HepG2 (cell line): Measurements from ENCODE around the gene SMCHD1. TPM values are rescaled to one million over a fixed set of nuclear protein-coding genes. Genes with fewer than 3 reads are reported as not detected.

ENCODE experiments used
- ATAC-seq: fragments of 200-7000 bp; cut with Tn5 transposase; 3 replicates; pipeline ENCODE4 v1.9.1; 2020; ENCODE audit warnings: mild to moderate bottlenecking, moderate library complexity
- BruUV-seq: library from RNA; stranded (reverse); fragments of 400-500 nt; replicated peaks from 2 replicates; lab custom pipeline; 2021; lab: Mats Ljungman, UMichigan
- CTCF ChIA-PET: fragments of 300-600 bp; formaldehyde crosslinking; extraction: SDS; loops from one replicate; lab custom pipeline; 2021; ENCODE audit warnings: low total read pairs, inconsistent platforms, low intra/inter-chr PET ratio; lab: Yijun Ruan, JAX
- POLR2A ChIA-PET: fragments of 350-600 bp; sonication (Branson Sonifier 250); formaldehyde crosslinking; loops from one replicate; lab custom pipeline; 2020; ENCODE audit warnings: antibody characterized with exemption, inconsistent platforms; lab: Yijun Ruan, JAX
- DNase-seq: peaks from one replicate; pipeline ENCODE4 v3.0.0-alpha.2; 2015; ENCODE audit warnings: low spot score
- FAIRE-seq: peaks from 3 replicates; lab custom pipeline; 2011; peaks lifted over from hg19 to GRCh38; lab: Jason Lieb, UNC
- H2AFZ ChIP-seq: one replicate; pipeline ENCODE4 v1.6.1; 2011; ENCODE audit warnings: low read length, inconsistent platforms
- H3K27ac ChIP-seq: fragments of 300-600 bp; 3 replicates; pipeline ENCODE4 v1.8.0; 2011; ENCODE audit warnings: mixed run types, mild to moderate bottlenecking, mixed read lengths, low read length, inconsistent platforms; ENCODE audit not compliant: insufficient read depth; ENCODE audit errors: extremely low read length
- H3K27me3 ChIP-seq, 2 experiments: fragments of 200-600 bp in 1 of 2; 2 replicates in 1 of 2; 3 replicates in 1 of 2; pipeline versions ENCODE4 v1.6.0 to v1.8.0; 2011; ENCODE audit warnings: low read length in 2 of 2, mild to moderate bottlenecking in 2 of 2, moderate library complexity in 2 of 2, inconsistent platforms in 1 of 2; ENCODE audit not compliant: insufficient read depth in 2 of 2, control insufficient read depth in 1 of 2
- H3K36me3 ChIP-seq, 2 experiments: fragments of 200-600 bp in 1 of 2; replicated peaks in 1 of 2; 2 replicates in 1 of 2; 3 replicates in 1 of 2; pipeline versions ENCODE4 v1.5.1 to v1.8.0; 2011; ENCODE audit warnings: low read length in 2 of 2, inconsistent platforms in 1 of 2; ENCODE audit not compliant: insufficient read depth in 2 of 2, control insufficient read depth in 1 of 2
- H3K4me1 ChIP-seq: 2 replicates; pipeline ENCODE4 v1.5.1; 2012; ENCODE audit warnings: low read length, inconsistent platforms; ENCODE audit not compliant: insufficient read depth
- H3K4me2 ChIP-seq: 2 replicates; pipeline ENCODE4 v1.6.0; 2011; ENCODE audit warnings: low read depth, low read length, inconsistent platforms
- H3K4me3 ChIP-seq, 3 experiments: fragments of 200-600 bp in 1 of 3; sonication (generic), shearing (Covaris generic) in 1 of 3; replicated peaks in 1 of 3; 2 replicates each; pipeline ENCODE4 v1.5.1; 2011 to 2016; ENCODE audit warnings: low read length in 3 of 3, inconsistent platforms in 2 of 3, low read depth in 2 of 3, mild to moderate bottlenecking in 2 of 3, control low read depth in 1 of 3, mixed read lengths in 1 of 3; ENCODE audit not compliant: insufficient read depth in 1 of 3
- H3K79me2 ChIP-seq: one replicate; pipeline ENCODE4 v1.6.1; 2011; ENCODE audit warnings: low read length, inconsistent platforms; ENCODE audit not compliant: insufficient read depth
- H3K9ac ChIP-seq: 2 replicates; pipeline ENCODE4 v1.6.0; 2011; ENCODE audit warnings: mild to moderate bottlenecking, low read depth, low read length, inconsistent platforms; ENCODE audit not compliant: insufficient read depth
- H3K9me3 ChIP-seq: 2 replicates; pipeline ENCODE4 v1.5.1; 2012; ENCODE audit warnings: mild to moderate bottlenecking, low read length
- H4K20me1 ChIP-seq: 2 replicates; pipeline ENCODE4 v1.6.0; 2011; ENCODE audit warnings: inconsistent platforms, mild to moderate bottlenecking, low read length, moderate library complexity; ENCODE audit not compliant: insufficient read depth
- BHLHE40 ChIP-seq: IDR thresholded peaks from 2 replicates; pipeline ENCODE4 v1.6.1; 2011; ENCODE audit warnings: low read length, improper control_type of control experiment
- CHD2 ChIP-seq: IDR thresholded peaks from 2 replicates; pipeline ENCODE4 v1.6.1; 2011; ENCODE audit warnings: low read depth, low read length, improper control_type of control experiment
- GPN1 ChIP-seq: sonication (generic); formaldehyde crosslinking; IDR thresholded peaks from 2 replicates; pipeline ENCODE4 v1.5.1; 2020; ENCODE audit warnings: missing genetic modification reagents, borderline replicate concordance
- MLLT10 ChIP-seq: sonication (generic); formaldehyde crosslinking; IDR thresholded peaks from 2 replicates; pipeline ENCODE4 v1.4.0; 2020; ENCODE audit warnings: missing genetic modification reagents
- REXO4 ChIP-seq: sonication (generic); formaldehyde crosslinking; IDR thresholded peaks from 2 replicates; pipeline ENCODE4 v1.8.0; 2022; ENCODE audit warnings: missing genetic modification reagents, mild to moderate bottlenecking, borderline replicate concordance
- ZNF547 ChIP-seq: sonication (generic); formaldehyde crosslinking; IDR thresholded peaks from 2 replicates; pipeline ENCODE4 v1.5.1; 2020; ENCODE audit warnings: mild to moderate bottlenecking, missing genetic modification reagents
- ZNF577 ChIP-seq: sonication (generic); formaldehyde crosslinking; IDR thresholded peaks from 2 replicates; pipeline ENCODE4 v1.4.0; 2020; ENCODE audit warnings: mild to moderate bottlenecking, low read depth, missing genetic modification reagents, borderline replicate concordance
- ZNF607 ChIP-seq: sonication (generic); formaldehyde crosslinking; IDR thresholded peaks from 2 replicates; pipeline ENCODE4 v1.5.1; 2020; ENCODE audit warnings: missing genetic modification reagents, mild to moderate bottlenecking, borderline replicate concordance
- ZNF629 ChIP-seq: sonication (generic); formaldehyde crosslinking; conservative IDR thresholded peaks from 2 replicates; pipeline ENCODE4 v1.5.0; 2020; ENCODE audit warnings: missing genetic modification reagents
- WGBS: methylation state at CpG from one replicate; pipeline ENCODE4 v1.1.6; 2017; ENCODE audit warnings: low lambda C conversion rate; 5-methylcytosine and 5-hydroxymethylcytosine counted together
- in situ Hi-C: cut with HindIII; loops from 2 replicates; pipeline ENCODE4 v1.10.0; 2017; ENCODE audit warnings: low pct_unique_long_range_greater_than_20kb; ENCODE audit not compliant: extremely low pct_ligation_motif_present
- intact Hi-C: fragments of 100-400 bp; cut with micrococcal nuclease; formaldehyde crosslinking; loops from one replicate; pipeline ENCODE4 v1.10.0; 2022; ENCODE audit not compliant: unreplicated experiment
- polyA plus RNA-seq, 8 experiments: library from polyadenylated mRNA; depleted of rRNA in 3 of 8; stranded (reverse) in 7 of 8; unstranded in 1 of 8; fragments of >200 nt; fragmentation: Illumina TruSeq in 4 of 8; extraction: Trizol in 4 of 8; gene quantifications; 2 replicates each; pipeline versions ENCODE4 v1.2.1 to v1.2.3, GENCODE V29; 2011 to 2016; ENCODE audit warnings: low read depth in 4 of 8, missing spikeins in 1 of 8, mixed read lengths in 1 of 8; ENCODE audit not compliant: insufficient read depth in 1 of 8
- total RNA-seq, 5 experiments: library from RNA; depleted of rRNA; stranded (reverse); fragments of >200 nt; fragmentation: Illumina TruSeq; extraction: Trizol; gene quantifications; 2 replicates each; pipeline ENCODE4 v1.2.3, GENCODE V29; 2016; ENCODE audit warnings: low read depth in 1 of 5
- TF ChIP-seq, protein P1 (sequence below): sonication (generic); formaldehyde crosslinking; IDR thresholded peaks from 2 replicates; pipeline ENCODE4 v1.5.1; 2020; ENCODE audit warnings: mild to moderate bottlenecking, missing genetic modification reagents, borderline replicate concordance
- TF ChIP-seq, protein P2 (sequence below): sonication (generic); formaldehyde crosslinking; IDR thresholded peaks from 2 replicates; pipeline ENCODE4 v1.5.0; 2020; ENCODE audit warnings: mild to moderate bottlenecking, missing genetic modification reagents

The SMCHD1 gene
- total and polyA plus RNA-seq, 2 of the 13 experiments (the other 11 are each of a cell fraction or from before 2014, with no cell fraction given): 21.4 to 93.6 TPM

DNA sequence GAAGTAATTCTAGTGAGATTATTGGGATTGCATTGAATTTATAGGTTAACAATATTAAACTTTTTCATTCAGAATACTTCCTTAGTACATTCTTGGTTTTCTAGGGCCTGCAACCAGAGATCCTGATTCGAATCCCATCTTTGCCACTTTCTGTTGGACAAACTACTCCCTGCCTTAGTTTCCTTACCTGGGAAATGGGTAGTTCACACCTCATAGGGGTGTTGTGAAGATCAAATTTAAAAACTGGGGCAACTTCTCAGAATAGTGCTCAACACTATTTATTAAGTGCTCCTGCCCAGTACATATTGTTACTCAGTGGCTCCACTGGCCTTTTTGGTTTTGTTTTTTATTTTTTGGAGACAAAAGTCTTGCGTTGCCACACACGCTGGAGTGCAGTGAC is 43.5 kb downstream of the SMCHD1 start:
- Histone ChIP-seq H3K4me1 (no peaks in the 10 kb centered on the region), H3K9me3 (no peaks in the 10 kb centered on the region), H3K27me3 (no peaks in the 10 kb centered on the region; a peak in 1 of 5 replicates), H4K20me1 (no peaks in the 10 kb centered on the region), H3K79me2 (no peaks in the 10 kb centered on the region), H2AFZ (no peak overlapping the region), H3K27ac (no peak overlapping the region), H3K4me2 (no peak overlapping the region), H3K36me3 (peaks cover 10 to 77% of the 10 kb centered on the region in 2 experiments), H3K9ac (no peak overlapping the region), H3K4me3 (no peak overlapping the region)
- in situ Hi-C loops (no loop called here), intact Hi-C loops (no loop called here)
- 65% methylated on average over 3 of the region's 3 CpGs for whole genome bisulfite sequencing
- FAIRE-seq (no peak), DNase-seq (no peak), ATAC-seq (no peak)
- no TSS peak for BruUV-seq
- ChIA-PET CTCF (no interaction called here), POLR2A (no interaction called here)
- TF ChIP-seq ZNF547 (CRISPR knock-in tag): no peak
- peak; percentile 74 for TF ChIP-seq ZNF629

DNA sequence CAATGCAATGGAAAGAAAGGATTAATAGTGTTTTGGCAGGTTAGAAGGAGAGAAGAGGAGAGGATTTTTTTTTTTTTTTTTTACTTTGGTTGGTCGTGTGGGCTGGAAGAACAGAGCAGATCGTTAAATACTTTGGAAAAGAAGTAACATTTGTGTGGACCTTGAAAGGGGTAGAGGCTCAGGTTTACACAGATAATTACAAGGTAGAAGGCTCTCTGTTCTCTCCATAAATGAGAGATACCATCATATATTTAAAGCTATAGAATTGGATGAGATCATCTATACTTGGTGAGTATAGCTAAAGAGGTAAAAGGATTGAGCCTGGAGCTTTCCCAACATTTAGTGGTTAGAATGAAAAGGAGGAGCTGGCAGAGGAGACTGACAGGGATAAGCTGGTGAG is 49.0 kb downstream of the SMCHD1 start:
- H3K9ac ChIP-seq: no peak overlapping the region
- FAIRE-seq (no peak), DNase-seq (no peak), ATAC-seq (no peak)
- H3K79me2 ChIP-seq: no peaks in the 10 kb centered on the region
- no peaks in the 10 kb centered on the region; a peak in 1 of 5 replicates for H3K27me3 ChIP-seq
- CTCF ChIA-PET: no interaction called here
- H3K9me3 ChIP-seq: no peaks in the 10 kb centered on the region
- POLR2A ChIA-PET: no interaction called here
- 95% methylated on average over 2 of the region's 2 CpGs for WGBS
- H3K4me2 ChIP-seq: no peak overlapping the region
- H3K4me3 ChIP-seq: no peak overlapping the region
- intact Hi-C loops (no loop called here), in situ Hi-C loops (no loop called here)
- no peak overlapping the region for H3K27ac ChIP-seq
- no peaks in the 10 kb centered on the region for H3K4me1 ChIP-seq
- no peak overlapping the region for H2AFZ ChIP-seq
- BruUV-seq: no TSS peak
- peaks cover 11 to 72% of the 10 kb centered on the region in 2 experiments for H3K36me3 ChIP-seq
- H4K20me1 ChIP-seq: no peaks in the 10 kb centered on the region
- TF ChIP-seq CHD2 (no peak), GPN1 (CRISPR knock-in tag) (no peak), REXO4 (CRISPR knock-in tag) (no peak), MLLT10 (CRISPR knock-in tag) (no peak), BHLHE40 (no peak), ZNF607 (CRISPR knock-in tag) (no peak), ZNF577 (CRISPR knock-in tag) (no peak)
- TF ChIP-seq, protein P1, sequence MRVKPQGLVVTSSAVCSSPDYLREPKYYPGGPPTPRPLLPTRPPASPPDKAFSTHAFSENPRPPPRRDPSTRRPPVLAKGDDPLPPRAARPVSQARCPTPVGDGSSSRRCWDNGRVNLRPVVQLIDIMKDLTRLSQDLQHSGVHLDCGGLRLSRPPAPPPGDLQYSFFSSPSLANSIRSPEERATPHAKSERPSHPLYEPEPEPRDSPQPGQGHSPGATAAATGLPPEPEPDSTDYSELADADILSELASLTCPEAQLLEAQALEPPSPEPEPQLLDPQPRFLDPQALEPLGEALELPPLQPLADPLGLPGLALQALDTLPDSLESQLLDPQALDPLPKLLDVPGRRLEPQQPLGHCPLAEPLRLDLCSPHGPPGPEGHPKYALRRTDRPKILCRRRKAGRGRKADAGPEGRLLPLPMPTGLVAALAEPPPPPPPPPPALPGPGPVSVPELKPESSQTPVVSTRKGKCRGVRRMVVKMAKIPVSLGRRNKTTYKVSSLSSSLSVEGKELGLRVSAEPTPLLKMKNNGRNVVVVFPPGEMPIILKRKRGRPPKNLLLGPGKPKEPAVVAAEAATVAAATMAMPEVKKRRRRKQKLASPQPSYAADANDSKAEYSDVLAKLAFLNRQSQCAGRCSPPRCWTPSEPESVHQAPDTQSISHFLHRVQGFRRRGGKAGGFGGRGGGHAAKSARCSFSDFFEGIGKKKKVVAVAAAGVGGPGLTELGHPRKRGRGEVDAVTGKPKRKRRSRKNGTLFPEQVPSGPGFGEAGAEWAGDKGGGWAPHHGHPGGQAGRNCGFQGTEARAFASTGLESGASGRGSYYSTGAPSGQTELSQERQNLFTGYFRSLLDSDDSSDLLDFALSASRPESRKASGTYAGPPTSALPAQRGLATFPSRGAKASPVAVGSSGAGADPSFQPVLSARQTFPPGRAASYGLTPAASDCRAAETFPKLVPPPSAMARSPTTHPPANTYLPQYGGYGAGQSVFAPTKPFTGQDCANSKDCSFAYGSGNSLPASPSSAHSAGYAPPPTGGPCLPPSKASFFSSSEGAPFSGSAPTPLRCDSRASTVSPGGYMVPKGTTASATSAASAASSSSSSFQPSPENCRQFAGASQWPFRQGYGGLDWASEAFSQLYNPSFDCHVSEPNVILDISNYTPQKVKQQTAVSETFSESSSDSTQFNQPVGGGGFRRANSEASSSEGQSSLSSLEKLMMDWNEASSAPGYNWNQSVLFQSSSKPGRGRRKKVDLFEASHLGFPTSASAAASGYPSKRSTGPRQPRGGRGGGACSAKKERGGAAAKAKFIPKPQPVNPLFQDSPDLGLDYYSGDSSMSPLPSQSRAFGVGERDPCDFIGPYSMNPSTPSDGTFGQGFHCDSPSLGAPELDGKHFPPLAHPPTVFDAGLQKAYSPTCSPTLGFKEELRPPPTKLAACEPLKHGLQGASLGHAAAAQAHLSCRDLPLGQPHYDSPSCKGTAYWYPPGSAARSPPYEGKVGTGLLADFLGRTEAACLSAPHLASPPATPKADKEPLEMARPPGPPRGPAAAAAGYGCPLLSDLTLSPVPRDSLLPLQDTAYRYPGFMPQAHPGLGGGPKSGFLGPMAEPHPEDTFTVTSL (CRISPR knock-in tag): no peak
- TF ChIP-seq, protein P2, sequence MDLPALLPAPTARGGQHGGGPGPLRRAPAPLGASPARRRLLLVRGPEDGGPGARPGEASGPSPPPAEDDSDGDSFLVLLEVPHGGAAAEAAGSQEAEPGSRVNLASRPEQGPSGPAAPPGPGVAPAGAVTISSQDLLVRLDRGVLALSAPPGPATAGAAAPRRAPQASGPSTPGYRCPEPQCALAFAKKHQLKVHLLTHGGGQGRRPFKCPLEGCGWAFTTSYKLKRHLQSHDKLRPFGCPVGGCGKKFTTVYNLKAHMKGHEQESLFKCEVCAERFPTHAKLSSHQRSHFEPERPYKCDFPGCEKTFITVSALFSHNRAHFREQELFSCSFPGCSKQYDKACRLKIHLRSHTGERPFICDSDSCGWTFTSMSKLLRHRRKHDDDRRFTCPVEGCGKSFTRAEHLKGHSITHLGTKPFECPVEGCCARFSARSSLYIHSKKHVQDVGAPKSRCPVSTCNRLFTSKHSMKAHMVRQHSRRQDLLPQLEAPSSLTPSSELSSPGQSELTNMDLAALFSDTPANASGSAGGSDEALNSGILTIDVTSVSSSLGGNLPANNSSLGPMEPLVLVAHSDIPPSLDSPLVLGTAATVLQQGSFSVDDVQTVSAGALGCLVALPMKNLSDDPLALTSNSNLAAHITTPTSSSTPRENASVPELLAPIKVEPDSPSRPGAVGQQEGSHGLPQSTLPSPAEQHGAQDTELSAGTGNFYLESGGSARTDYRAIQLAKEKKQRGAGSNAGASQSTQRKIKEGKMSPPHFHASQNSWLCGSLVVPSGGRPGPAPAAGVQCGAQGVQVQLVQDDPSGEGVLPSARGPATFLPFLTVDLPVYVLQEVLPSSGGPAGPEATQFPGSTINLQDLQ: no peak
